Kidney capillary endothelial cell (primary cell): ENCODE data around the gene EEA1.
A peak's percentile ranks its signal among the peaks of the same experiment; 100 is the strongest.
"Not testable (repeated sequence)": the region's sequence is repeated elsewhere in the genome, so short reads cannot be mapped to it uniquely, and the experiment has no call there.

Experiments used
- DNase-seq: peaks from one replicate; pipeline ENCODE4 v3.0.0-alpha.2; 2018; ENCODE audit warnings: low spot score

EEA1 gene

DNA sequence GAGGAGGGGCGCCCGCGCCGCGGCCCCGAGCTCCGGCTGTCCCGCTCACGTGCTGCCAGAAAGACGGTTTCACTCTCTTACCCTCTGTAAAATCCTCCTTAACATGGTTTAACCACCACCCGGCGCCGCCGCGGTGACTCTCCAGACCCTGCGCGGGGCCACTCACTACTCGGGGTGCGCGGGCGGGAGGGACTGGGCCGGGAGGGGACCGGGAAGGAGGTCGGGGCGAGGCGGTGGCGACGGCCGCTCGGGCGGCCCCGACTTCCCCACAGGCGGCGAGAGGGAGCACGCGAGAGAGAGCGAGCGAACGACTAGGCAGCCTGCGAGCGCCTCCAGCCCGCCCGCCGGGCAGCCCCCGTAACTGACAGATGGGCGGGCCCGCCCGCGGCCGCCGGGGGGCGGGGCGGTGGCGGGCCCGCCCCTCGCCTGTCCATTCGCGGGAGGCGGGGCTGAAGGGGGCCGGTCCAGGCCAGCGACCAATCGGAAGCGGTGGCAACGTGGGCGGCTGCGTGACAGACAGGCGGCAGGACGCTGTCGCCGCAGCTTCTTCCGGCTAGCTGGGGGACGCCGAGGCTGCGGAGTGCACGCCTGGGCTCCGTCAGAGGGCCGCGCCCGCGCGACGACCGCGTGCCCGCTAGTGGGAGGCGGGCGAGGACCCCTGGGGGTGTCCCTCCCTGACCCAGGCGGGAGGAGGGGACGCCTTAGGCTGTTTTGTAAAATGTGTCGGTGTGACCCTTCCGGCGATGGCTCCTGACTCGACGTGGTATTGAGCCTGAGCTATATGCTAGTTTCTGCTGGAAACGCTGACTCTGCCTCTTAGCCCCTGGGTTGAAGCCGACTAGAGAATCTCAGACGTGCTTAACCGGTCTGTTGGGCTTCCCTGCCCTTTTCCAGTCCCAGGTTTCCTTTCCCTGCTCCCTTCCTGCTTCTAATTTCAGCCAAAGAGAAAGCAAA is at the start of gene EEA1:
EEA1 (minus strand) TSS at position 334 of the 954 bp plus-strand sequence; CDS start at position 105, 229 bp downstream.
- DNase-seq: peak; percentile 92

DNA sequence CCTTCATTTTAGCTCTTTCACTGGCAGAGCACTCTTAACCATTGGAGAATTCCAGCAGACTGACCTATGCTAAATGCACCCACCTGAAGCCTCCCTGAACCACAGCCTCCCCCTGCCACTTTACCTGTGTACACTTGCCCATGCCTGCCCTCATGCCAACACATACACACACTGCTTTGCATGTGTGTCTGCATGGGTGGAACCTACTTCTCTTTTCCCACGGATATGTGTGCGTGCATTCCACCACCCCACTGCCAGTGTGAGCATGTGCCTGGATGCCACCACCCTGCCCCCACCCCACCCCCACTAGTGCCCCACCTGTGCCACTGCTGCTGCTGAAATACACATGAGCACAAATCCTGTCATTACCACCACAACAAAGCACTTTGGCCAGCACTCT is 49.5 kb upstream of the EEA1 start:
- DNase-seq: no peak

DNA sequence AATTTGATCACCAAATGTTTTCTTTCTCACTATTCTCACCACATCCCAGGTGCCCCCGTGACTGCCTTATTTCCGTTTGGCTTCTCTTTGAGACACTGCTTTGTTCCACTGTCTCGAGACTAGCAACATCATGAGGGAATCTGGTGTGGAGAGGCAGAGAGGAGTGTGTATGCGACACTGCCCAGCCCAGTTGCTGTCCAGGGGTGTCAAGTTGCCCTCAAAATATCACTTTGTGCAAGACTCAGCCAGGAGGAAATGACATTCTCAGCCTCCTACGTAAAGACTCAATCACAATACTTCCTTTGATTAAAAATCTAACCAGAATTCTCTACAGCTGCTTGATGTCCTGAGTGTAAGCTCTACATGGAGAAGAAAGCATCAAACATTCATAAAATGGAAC is 48.2 kb upstream of the EEA1 start:
- no peak for DNase-seq

DNA sequence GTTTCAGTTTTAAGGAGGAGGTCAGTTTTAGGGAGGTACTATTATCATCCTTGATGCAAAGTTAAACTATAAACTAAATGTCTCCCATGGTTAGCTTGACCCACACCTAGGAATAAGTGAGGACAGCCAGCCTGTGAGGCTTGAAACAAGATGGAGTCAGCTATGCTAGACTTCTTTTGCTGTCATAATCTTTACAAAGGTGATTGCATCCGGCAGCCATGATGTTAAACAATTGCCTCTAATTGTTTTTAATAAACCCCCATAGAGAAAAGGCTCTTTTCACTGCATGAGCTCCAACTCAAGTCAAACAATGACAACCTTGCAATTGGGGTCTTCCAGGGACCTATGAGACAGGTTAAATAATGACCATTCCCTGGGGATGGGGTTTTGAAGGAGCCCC is 45.7 kb upstream of the EEA1 start:
- no peak for DNase-seq

DNA sequence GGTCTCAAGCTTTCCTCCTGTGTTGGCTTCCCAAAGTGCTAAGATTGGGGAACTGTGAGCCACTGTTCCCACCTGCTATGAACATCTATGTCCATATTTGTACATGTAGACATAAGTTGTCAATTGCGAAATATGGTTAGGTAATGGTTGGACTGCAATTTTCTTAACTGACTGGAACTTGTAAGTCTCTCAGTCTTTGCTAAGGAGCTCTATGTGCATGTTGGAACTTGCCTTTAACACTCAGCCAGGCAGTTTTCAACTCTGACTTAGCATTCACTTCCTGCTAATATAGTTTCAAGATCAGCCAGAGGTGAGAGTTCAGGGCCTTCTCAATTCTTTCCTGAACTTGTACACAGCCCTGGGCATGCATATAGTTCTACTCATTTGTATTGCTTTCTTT is 44.5 kb upstream of the EEA1 start:
- DNase-seq: no peak

DNA sequence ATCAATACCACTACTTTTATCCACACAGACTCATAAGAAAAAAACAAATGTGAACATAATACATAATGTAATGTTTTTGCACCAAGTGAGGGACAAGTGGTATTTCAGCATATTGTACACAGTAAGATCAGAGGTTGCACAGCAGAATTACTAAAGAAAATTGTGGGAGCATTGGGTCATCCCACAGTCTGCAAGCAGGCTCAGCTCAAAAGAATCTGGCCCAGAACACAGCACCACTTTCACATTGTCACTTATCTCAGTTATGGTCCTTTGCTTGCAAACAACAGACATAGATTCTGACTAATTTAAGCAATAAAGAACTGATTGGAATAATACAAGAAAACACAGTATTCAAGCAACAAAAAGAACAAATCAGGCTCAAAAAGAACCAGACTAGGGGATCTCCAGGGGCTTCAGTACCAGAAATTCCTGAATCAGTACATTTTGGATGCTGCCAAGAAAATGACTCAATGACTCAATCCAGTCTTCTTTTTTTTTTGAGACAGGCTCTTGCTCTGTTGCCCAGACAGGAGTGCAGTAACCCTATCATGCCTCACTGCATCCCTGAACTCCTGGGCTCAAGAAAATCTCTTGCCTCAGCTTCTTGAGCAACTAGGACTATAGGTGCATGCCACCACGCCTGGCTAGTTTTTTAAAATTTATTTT is 42.9 kb upstream of the EEA1 start:
- no peak for DNase-seq

DNA sequence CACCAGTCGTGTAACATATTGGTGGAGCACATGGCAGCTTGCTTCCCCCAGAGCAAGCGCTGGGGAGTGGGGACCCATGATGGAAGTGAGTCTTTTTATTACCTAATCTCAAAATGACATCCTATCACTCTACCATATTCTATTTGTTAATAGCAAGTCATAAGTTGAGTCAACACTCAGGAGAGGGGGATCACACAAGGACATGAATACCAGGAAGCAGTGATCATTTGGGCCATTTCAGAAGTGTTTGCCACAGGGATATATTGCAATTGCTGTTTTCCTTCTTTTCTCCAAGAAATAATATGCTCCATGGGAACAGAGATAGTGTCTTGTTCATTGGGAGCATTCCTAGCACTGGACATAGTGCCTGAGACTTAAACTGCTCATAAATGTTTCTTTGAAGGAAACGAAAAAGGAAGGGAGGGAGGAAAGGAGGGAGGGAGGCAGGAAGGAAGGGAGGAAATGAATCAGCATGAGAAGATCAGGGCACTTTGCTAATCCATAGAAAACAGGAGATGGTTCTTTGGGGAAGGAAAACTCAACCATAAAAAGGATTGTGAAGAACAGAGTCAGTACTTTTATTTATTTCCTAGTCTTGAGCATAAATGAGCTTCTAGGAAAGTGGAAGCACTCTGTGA is 39.2 kb upstream of the EEA1 start:
- no peak for DNase-seq

DNA sequence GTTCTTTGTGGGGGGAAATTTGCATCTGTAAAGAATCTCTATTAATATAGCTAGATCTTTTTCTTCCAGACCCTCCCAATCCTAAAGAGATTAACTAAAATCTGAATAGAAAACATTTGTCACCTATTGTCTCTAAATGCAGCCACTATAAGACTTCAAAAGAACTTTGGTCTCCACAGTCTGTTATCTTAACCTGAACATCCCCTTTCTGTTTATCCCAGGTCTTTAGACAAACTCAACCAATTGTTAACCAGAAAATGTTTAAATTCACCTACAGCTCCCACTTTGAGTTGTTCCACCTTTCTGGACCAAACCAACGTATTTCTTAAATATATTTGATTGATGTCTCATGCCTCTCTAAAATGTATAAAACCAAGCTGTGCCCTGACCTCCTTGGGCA is 35.3 kb upstream of the EEA1 start:
- DNase-seq: not testable (repeated sequence)

DNA sequence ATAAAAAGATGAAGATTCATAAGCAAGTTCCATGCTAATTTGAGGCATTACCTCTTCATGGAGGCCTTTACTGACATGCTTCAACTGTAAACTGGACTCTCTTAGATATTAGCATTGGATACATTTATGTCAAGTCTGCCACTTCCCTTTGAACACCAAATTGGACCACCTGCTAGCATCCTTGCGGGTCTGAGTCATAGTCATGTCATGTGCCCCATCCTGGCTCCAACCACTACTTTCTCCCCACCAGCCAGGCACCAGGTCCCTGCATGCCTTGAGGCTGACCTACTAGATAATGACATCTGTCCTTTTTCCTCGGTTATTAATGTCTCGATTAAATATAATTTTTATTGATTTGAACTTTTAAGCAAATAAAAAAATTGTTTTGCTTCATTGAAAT is 32.9 kb upstream of the EEA1 start:
- no peak for DNase-seq

DNA sequence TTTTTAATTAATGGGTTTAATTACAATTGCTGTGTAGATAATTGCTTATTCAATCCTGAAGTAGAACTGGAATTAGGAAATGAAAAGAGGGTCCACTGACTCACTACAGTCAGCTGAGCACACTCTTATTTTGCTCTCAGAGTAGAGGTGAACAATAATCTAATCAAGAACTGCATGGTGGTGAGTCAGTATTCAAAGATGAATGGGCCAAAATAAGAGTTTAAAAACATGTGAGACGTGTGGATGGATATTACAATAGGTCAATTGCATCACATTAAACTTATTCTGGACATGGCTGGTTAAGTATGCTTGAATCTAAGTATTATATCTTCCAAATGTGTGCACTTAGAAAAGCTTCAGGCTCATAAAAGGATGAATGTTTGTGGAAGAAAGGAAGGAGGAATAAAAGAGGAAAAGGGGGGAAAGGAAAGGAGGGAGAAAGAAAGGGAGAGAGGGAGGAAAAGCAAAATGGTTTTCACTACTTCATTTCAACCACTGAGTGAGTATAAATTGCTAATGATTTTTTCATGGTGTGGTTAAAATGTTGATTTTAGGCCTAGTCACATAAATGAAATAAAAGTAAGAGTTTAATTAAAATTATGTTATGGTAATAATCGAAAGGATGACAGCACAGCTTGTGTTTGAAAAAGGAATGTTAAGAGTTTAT is 27.0 kb upstream of the EEA1 start:
- DNase-seq: peak; percentile 33

DNA sequence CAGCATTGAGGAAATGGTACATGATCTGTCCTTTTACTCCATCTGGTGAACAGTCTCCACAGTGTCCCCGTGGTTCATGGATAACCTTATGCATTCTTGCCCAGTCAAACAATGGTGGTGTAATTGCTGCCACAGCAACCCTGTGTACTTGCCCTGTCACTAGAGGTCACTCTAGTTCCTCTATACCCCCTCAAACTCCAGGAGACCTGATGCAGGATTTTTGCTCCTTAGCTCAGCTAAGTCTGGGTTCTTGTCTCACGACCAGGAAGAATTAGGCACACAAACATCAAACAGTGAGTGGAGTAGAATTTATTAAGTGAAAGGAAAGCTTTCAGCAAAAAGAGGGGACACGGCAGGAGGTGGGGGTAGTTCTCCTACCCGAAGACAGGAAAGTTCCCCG is 24.7 kb upstream of the EEA1 start:
- DNase-seq: no peak

DNA sequence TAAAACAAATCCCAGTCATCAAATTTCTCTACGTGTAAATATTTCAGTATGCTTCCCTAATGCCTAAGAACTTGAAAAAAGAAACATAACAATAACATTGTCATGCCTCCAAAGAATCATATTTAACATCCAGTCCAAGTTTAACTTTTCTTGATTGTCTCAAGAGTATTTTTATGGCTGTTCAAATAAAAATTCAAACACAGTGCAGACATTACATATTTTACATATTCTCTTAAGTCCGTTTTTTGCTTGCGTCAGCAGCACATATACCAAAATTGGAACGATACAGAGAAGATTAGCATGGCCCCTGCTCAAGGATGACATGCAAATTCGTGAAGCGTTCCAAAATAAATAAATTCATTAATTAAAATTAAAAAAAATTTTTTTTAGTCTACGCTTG is 23.3 kb upstream of the EEA1 start:
- no peak for DNase-seq

DNA sequence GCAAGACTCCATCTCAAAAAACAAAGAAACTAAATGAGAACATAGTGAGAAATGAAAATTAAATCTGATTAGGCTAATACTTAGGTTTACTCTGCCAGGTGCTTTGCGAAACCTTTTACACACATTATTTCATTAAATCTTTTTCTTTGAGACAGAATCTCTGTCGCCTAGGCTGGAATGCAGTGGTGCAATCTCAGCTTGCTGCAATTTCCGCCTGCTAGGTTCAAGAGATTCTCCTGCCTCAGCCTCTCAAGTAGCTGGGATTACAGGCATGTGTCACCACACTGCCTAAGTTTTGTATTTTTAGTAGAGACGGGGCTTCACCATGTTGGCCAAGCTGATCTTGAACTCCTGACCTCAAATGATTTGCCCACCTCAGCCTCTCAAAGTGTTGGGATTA is 21.9 kb upstream of the EEA1 start:
- no peak for DNase-seq

DNA sequence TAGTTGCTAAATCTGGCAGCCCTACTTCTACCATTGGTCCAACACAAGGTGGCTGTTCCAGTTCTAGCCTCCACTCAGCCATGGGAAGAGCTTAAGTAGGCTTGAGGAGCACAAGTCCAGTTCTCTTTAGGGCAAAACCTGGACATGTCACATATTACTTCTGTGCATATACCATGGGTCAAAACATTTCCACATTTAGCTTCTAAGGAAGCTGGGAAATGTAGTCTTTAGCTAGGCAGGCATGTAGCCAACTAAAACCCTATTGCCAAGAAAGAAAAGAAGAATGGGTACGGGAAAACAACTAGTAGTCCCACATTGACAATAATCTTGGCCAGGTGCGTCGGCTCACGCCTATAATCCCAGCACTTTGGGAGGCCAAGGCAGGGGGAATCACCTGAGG is 20.9 kb upstream of the EEA1 start:
- DNase-seq: no peak

DNA sequence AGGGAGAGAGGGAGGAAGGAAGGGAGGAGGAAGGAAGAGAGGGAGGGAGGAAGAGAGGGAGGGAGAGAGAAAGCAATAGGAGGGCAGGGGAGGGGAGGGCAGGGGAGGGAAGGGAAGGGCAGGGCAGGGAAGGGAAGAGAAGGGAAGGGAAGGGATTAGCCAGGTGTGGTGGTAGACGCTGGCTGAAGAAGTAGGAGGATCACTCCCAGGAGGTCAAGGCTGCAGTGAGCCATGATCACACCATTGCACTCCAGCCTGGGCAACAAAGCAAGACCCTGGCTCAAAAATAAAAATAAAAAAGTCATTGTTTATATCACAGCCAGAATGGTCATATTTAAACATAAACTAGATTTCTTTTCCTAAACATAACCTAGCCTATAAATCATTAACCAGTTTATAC is 20.4 kb upstream of the EEA1 start:
- DNase-seq: no peak

DNA sequence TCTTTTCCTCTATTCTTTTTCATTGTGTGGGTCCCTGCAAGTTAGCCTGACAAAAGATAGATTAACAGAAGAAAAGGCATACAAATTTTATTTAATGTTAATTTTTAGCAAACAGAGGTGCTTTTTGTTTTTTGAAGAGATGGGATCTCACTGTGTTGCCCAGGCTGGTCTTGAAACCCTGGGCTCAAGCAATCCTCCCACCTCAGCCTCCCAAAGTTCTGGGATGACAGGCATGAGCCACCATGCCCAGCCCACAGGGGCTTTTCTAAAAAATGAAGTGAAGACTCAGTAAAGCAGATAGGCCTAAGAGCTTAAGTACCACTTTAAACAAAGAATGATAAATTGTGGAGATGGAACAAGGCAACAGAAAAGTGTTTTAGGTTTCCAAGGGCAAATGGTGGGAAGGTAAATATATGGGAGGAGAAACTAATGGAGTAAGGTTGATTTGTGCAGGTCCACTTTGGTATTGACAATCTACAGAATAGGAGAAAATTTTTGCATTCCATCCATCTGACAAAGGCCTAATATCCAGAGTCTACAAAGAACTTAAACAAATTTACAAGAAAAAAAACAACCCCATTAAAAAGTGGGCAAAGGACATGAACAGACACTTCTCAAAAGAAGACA is 18.6 kb upstream of the EEA1 start:
- no peak for DNase-seq

DNA sequence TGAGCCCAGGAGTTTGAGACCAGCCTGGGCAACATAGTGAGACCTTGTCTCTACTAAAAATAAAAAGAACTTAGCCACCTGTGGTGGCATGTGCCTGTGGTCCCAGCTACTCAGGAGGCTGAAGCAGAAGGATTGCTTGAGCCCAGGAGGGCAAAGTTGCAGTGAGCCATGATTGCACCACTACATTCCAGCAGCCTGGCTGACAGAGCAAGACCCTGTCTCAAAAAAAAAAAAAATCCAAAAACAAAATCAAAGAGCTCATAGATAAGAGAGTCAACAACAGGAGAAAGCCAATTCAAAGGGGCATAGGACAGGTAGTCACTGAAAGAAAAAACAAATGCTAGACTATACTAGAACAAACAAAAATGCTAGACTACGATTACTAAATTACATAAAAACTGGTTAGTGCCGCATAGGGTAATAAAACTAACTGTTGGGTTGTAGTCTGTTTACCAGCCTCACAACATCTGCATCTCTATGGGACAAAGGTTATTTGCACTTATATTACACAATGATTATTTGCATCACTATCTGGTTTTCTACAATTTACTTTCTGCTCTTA is 16.6 kb upstream of the EEA1 start:
- no peak for DNase-seq

DNA sequence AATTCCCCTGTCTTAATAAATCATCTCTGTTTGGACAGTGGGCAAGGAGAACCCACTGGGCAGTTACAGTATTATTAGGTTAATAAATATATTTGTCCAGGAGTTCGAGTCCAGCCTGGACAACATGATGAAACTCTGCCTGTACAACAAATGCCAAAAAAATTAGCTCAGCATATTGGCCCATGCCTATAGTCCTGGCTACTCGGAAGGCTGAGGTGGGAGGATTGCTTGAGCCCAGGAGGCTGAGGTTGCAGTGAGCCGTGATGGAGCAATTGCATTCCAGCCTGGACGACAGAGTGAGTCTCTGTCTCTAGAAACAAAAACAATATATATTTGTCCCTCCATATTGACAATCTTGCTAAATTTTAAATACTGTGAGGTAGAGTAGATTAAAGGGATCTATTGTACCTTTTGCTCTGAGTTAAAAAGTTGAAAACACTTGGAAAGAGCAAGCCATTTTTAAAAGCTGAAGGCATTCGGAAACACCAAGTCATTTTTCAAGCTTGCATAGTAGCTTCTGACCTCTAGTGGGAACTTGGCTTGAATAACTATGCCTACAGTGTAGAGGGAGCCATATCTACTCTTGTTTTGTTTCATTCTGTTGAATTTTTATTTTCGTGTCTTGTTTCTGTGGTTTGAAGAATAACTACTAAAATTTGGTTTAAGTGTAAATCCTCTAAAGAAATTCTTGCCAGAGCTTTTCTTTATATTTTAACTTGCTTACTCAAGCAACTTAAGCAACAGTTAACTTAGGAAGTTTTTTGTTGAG is 14.6 kb upstream of the EEA1 start:
- DNase-seq: no peak

DNA sequence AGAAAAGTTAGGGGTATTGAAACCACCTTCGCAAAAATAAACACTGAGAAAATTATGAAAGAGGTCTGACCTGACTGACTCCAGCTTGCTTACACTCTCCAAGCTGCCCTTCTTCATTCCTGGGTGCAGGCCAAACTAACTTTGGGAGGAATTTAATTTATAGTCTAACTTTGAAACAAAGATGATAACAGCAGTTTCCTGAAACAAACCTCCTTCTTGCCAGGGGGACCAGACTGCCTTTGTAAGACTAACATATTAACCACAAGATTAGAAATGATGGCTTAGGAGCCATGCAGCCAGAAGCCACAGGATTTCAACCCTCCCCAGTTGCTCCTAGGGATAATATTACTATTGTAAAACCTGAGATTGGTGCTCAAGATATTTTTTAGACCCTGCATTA is 13.8 kb upstream of the EEA1 start:
- DNase-seq: no peak

DNA sequence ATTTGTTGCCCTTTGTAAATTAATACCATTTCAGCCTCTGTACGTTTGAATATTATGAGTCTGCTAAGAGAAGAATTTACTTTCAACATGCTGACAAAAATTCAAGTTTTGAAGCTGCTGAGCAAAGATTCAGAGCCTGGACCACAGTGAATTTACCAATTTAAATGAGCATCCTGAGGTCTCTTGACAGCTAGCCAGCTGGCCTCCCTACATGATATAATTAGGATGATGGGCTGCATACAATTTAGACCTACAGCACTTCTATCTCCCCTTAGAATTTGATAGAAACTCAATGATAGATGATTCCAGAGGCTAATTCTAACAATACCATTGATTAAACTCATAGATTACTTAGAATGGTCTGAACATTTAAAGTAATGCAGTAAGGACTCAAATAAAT is 10.0 kb upstream of the EEA1 start:
- no peak for DNase-seq

DNA sequence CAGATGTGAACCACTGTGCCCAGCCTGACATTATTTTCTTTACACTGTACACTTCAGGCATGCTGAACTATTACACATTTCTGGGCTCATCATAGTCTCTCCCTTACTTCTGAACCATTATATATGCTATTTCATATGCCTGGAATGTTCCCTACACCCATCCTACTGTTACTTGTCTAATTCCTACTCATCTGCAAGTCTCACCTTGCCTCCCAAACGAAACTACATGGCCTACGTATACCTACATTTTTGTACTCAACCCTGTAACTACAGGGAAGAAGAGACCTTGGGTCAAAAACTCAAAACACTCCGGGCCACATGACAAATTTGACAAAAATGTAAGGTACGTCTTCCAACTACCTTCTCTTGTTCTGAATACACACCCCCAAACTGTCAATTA is 9.5 kb upstream of the EEA1 start:
- no peak for DNase-seq
